Measurements from ENCODE around the gene ARMCX2.
"Not testable (repeated sequence)": the region's sequence is repeated elsewhere in the genome, so short reads cannot be mapped to it uniquely, and the experiment has no call there.

The ARMCX2 gene

GRCh38 chrX:101659601-101660063 lies at the start of gene ARMCX2:
TSS of gene ARMCX2 (minus strand) at chrX:101659850. CDS start at chrX:101657588, 2,262 bp downstream.
- peak within 1 kb of the TSS; percentile 54 for H3K4me3 ChIP-seq (ENCODE audit: low read length)
- no peak for TF ChIP-seq ZNF274 (IDR thresholded peaks at IDR 0.05; ENCODE audit: low read depth, low read length)

- no peak for TF ChIP-seq ZNF274 (IDR thresholded peaks at IDR 0.05; ENCODE audit: low read depth, low read length)
- H3K4me3 ChIP-seq (ENCODE audit: low read length) = no peak overlapping the region
Measured at GRCh38 chrX:101709384-101709783, 49.7 kb upstream of the ARMCX2 start.

DNA sequence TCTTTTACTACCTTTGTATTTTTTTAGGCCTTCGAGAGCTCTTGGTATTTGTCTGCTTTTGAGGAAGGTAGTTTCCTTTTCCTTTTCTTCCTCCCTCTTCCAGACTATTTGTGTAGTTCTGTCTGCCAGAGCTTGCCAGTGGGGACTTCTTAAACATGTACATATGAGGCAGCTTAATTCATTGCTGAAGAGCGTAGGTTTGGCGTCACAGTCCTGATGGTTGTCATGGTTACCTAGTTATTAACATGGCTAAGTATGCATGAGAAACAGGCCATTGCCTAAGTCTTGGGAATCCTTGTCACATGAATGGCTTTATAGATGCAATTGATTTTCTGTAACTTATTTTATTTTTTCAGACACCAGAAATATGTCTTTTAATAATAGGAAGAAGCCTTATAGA lies 48.5 kb upstream of the ARMCX2 start:
- TF ChIP-seq ZNF274 (IDR thresholded peaks at IDR 0.05; ENCODE audit: low read depth, low read length) = no peak
- no peak overlapping the region for H3K4me3 ChIP-seq (ENCODE audit: low read length)

- TF ChIP-seq ZNF274 (IDR thresholded peaks at IDR 0.05; ENCODE audit: low read depth, low read length) = no peak
Measured at GRCh38 chrX:101693476-101693875, 33.8 kb upstream of the ARMCX2 start.

DNA sequence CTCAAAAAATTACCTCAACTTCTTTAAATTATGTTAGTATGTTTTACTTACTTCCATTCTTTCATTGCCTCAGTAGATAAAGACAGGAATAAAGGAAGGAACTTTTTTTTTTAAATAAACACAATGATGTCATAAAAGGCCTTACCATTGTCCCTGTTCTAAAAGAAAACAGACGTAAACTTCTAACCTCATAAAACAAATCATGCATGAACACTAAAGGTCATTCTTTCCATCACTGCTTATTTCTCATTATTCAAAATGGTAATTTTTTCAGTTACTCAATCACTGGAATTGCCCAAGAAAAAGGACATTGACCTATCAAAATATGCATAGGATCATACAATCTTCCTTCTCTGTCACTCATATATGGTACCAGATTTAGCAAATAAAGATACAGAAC lies 32.2 kb upstream of the ARMCX2 start:
- no peak for TF ChIP-seq ZNF274 (IDR thresholded peaks at IDR 0.05; ENCODE audit: low read depth, low read length)

More at GRCh38 chrX:101693476-101693875, 33.8 kb upstream of the ARMCX2 start:
- no peak overlapping the region for H3K4me3 ChIP-seq (ENCODE audit: low read length)

GRCh38 chrX:101686574-101686973 lies 26.9 kb upstream of the ARMCX2 start:
- H3K4me3 ChIP-seq (ENCODE audit: low read length) = no peak overlapping the region
- TF ChIP-seq ZNF274 (IDR thresholded peaks at IDR 0.05; ENCODE audit: low read depth, low read length) = no peak

More for the DNA sequence above, 32.2 kb upstream of the ARMCX2 start:
- H3K4me3 ChIP-seq (ENCODE audit: low read length) = no peak overlapping the region

GRCh38 chrX:101685923-101686322 lies 26.3 kb upstream of the ARMCX2 start:
- no peak for TF ChIP-seq ZNF274 (IDR thresholded peaks at IDR 0.05; ENCODE audit: low read depth, low read length)
- H3K4me3 ChIP-seq (ENCODE audit: low read length) = no peak overlapping the region

- no peak for TF ChIP-seq ZNF274 (IDR thresholded peaks at IDR 0.05; ENCODE audit: low read depth, low read length)
- no peak overlapping the region for H3K4me3 ChIP-seq (ENCODE audit: low read length)
Measured at GRCh38 chrX:101682723-101683122, 23.1 kb upstream of the ARMCX2 start.

DNA sequence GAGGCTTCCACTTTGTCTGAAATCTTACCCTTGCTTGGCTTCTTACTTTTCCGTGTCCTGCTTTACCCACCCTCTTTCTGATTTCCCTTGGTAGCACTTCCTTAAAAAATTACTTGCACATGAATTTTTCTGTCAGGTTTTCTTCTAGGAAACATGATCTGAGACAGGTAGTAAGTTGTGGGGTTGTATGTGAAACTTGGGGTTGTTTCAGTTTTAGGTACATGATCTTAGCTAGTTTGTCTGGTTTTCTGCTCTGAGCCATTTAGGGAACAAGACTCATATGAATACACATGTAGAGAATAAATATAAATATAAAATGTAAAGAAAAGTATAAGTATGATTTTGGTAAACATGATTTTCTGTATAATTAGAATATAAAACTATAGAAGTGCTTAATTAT lies 17.4 kb upstream of the ARMCX2 start:
- no peak for TF ChIP-seq ZNF274 (IDR thresholded peaks at IDR 0.05; ENCODE audit: low read depth, low read length)

DNA sequence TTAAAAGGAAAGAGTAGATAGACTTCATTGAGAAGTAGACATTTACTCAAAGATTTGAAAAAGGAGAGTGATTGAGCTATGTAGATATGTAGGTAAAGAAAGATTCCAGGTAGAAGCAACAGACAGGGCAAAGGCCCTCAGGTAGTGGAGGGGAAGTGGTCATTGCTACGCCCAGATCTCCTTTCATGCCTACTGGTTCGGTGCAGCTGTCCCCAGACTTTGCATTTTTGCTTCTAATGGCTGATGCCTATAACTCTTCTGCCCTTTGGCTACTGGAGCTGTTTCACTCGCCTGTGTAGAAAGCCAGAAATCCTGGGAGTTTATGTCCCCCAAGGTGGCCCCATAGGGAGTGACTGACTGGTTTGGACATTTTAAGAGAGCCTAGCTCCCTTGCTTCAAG lies 16.9 kb upstream of the ARMCX2 start:
- TF ChIP-seq ZNF274 (IDR thresholded peaks at IDR 0.05; ENCODE audit: low read depth, low read length) = no peak

More for the DNA sequence above, 17.4 kb upstream of the ARMCX2 start:
- H3K4me3 ChIP-seq (ENCODE audit: low read length) = no peak overlapping the region

GRCh38 chrX:101668143-101668542 lies 8.5 kb upstream of the ARMCX2 start:
- TF ChIP-seq ZNF274 (IDR thresholded peaks at IDR 0.05; ENCODE audit: low read depth, low read length) = no peak
- H3K4me3 ChIP-seq (ENCODE audit: low read length) = no peak overlapping the region

More for the DNA sequence above, 16.9 kb upstream of the ARMCX2 start:
- H3K4me3 ChIP-seq (ENCODE audit: low read length) = no peak overlapping the region

- TF ChIP-seq ZNF274 (IDR thresholded peaks at IDR 0.05; ENCODE audit: low read depth, low read length) = no peak
- H3K4me3 ChIP-seq (ENCODE audit: low read length) = peak overlapping the region; percentile 54
Measured at GRCh38 chrX:101658661-101659491, 774 bp downstream of the ARMCX2 start.

GRCh38 chrX:101657495-101657894 lies 2.2 kb downstream of the ARMCX2 start:
- H3K4me3 ChIP-seq (ENCODE audit: low read length) = no peak overlapping the region
- no peak for TF ChIP-seq ZNF274 (IDR thresholded peaks at IDR 0.05; ENCODE audit: low read depth, low read length)

DNA sequence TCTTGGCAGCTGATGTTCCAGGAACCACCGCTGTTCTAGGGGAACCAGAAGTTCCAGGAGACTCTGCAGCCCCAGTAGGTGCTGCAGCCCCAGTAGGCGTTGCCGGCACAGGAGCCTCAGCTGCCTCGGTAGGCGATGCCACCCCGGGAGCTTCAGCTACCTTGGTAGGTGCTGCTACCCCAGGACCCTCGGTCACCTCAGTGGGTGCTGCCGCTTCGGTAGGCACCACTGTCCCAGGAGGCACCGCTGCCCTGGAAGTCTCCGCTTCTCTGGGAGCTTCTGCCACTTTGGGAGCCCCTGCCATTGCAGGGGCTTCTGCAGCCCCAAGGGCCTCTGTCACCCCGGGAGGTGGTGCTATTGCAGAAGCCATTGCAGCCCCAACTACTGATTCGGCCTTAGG lies 2.8 kb downstream of the ARMCX2 start:
- TF ChIP-seq ZNF274 (IDR thresholded peaks at IDR 0.05; ENCODE audit: low read depth, low read length) = no peak

DNA sequence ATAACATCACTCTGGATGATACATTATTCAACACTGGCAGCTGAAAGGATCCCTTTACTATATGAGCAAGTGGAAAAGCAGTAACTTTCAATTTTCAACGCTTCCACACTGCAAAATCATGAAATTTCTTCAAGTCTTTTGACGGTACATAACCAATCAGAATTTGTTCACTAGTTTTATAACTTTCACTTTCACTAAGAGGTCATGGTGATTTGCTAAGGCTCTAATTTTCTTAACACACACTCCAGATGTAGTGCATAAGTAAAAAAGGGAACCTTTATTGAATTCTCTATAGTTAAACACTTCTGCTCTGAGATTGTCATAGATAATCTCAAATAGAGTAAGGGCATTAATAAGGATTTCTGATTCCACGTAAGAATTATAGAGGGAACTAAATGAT lies 4.1 kb downstream of the ARMCX2 start:
- no peak for TF ChIP-seq ZNF274 (IDR thresholded peaks at IDR 0.05; ENCODE audit: low read depth, low read length)
- H3K4me3 ChIP-seq (ENCODE audit: low read length) = no peak overlapping the region

More for the DNA sequence above, 2.8 kb downstream of the ARMCX2 start:
- H3K4me3 ChIP-seq (ENCODE audit: low read length) = no peak overlapping the region

DNA sequence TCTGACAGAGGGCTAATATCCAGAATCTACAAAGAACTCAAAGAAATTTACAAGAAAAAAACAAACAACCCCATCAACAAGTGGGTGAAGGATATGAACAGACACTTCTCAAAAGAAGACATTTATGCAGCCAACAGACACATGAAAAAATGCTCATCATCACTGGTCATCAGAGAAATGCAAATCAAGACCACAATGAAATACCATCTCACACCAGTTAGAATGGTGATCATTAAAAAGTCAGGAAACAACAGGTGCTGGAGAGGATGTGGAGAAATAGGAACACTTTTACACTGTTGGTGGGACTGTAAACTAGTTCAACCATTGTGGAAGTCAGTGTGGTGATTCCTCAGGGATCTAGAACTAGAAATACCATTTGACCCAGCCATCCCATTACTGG lies 11.9 kb downstream of the ARMCX2 start:
- not testable (repeated sequence) for H3K4me3 ChIP-seq (ENCODE audit: low read length)
